B cell (primary cell): ENCODE measurements around the gene TMEM253. TPM values are rescaled to one million over a fixed set of nuclear protein-coding genes. Genes with fewer than 3 reads are reported as not detected.

Experiments
- ATAC-seq: fragments of 200-7000 bp; cut with Tn5 transposase; one replicate; pipeline ENCODE4 v1.10.0; 2021; ENCODE audit warnings: low read depth, mild to moderate bottlenecking, moderate number of reproducible peaks, moderate library complexity
- CTCF ChIA-PET: fragments of 350-600 bp; sonication (Branson Sonifier 250); formaldehyde crosslinking; loops from one replicate; lab custom pipeline; 2021; ENCODE audit warnings: antibody characterized with exemption, inconsistent platforms; lab: Charles Lee
- POLR2A ChIA-PET: fragments of 350-600 bp; sonication (Branson Sonifier 250); formaldehyde crosslinking; loops from one replicate; lab custom pipeline; 2021; ENCODE audit warnings: antibody characterized with exemption; lab: Charles Lee
- DNase-seq: peaks from one replicate; pipeline ENCODE4 v3.0.0; 2013
- H2AFZ ChIP-seq: 2 replicates; pipeline ENCODE4 v1.6.1; 2012; ENCODE audit warnings: mild to moderate bottlenecking, low read depth, low read length; ENCODE audit not compliant: insufficient read depth, poor library complexity, severe bottlenecking
- H3K27ac ChIP-seq, 2 donors: 1 replicate in 1 of 2; 2 replicates in 1 of 2; pipeline ENCODE4 v1.5.1; 2012 to 2013; ENCODE audit warnings: low read length in 2 of 2, mild to moderate bottlenecking in 2 of 2, moderate library complexity in 1 of 2
- H3K27me3 ChIP-seq, 4 experiments: fragments of 200-600 bp in 1 of 4; sonication (generic) in 1 of 4; replicated peaks in 1 of 4; 1 replicate in 2 of 4; 2 replicates in 2 of 4; pipeline versions ENCODE4 v1.6.1 to v1.7.0; 2013 to 2016; ENCODE audit warnings: low read length in 3 of 4, mild to moderate bottlenecking in 2 of 4, mixed read lengths in 1 of 4, moderate library complexity in 1 of 4; ENCODE audit not compliant: insufficient read depth in 4 of 4, control insufficient read depth in 3 of 4; ENCODE audit errors: control extremely low read depth in 1 of 4
- H3K36me3 ChIP-seq, 2 experiments: replicated peaks in 1 of 2; 1 replicate in 1 of 2; 2 replicates in 1 of 2; pipeline versions ENCODE4 v1.6.1 to v1.7.1; 2013; ENCODE audit warnings: low read length in 1 of 2; ENCODE audit not compliant: insufficient read depth in 2 of 2, control insufficient read depth in 1 of 2; ENCODE audit errors: control extremely low read depth in 1 of 2, extremely low read depth in 1 of 2
- H3K4me1 ChIP-seq, 2 donors: fragments of 200-600 bp in 1 of 2; sonication (generic) in 1 of 2; 1 replicate in 1 of 2; 2 replicates in 1 of 2; pipeline versions ENCODE4 v1.5.1 to v1.6.1; 2013 to 2017; ENCODE audit warnings: low read length in 2 of 2; ENCODE audit not compliant: control insufficient read depth in 2 of 2, insufficient read depth in 2 of 2
- H3K4me2 ChIP-seq: replicated peaks from 2 replicates; pipeline ENCODE3; 2012; ENCODE audit warnings: mild to moderate bottlenecking, low read depth, low read length; ENCODE audit not compliant: poor library complexity, severe bottlenecking
- H3K4me3 ChIP-seq, 5 experiments: fragments of 200-600 bp in 1 of 5; sonication (generic) in 1 of 5; 1 replicate in 3 of 5; 2 replicates in 2 of 5; pipeline versions ENCODE4 v1.5.1 to v1.7.0; 2011 to 2016; ENCODE audit warnings: low read length in 4 of 5, mild to moderate bottlenecking in 4 of 5, low read depth in 2 of 5, control low read depth in 1 of 5, moderate library complexity in 1 of 5; ENCODE audit not compliant: insufficient read depth in 1 of 5; ENCODE audit errors: control extremely low read depth in 1 of 5, extremely low read depth in 1 of 5
- H3K79me2 ChIP-seq: fragments of 200-600 bp; sonication (generic); one replicate; pipeline ENCODE4 v1.6.0; 2016; ENCODE audit warnings: low read length; ENCODE audit not compliant: control insufficient read depth, insufficient read depth
- H3K9ac ChIP-seq: fragments of 200-600 bp; sonication (generic); 2 replicates; pipeline ENCODE4 v1.6.1; 2017; ENCODE audit warnings: mild to moderate bottlenecking, low read length, moderate library complexity
- H3K9me3 ChIP-seq, 3 donors: one replicate each; pipeline versions ENCODE4 v1.6.1 to v1.7.1; 2013; ENCODE audit warnings: low read length in 2 of 3; ENCODE audit not compliant: control insufficient read depth in 2 of 3, insufficient read depth in 1 of 3; ENCODE audit errors: control extremely low read depth in 1 of 3
- H4K20me1 ChIP-seq: 2 replicates; pipeline ENCODE4 v1.6.0; 2012; ENCODE audit warnings: mild to moderate bottlenecking, low read length; ENCODE audit not compliant: insufficient read depth, control insufficient read depth, poor library complexity, severe bottlenecking
- H3K27ac Mint-ChIP-seq: one replicate; pipeline ENCODE4 v1.8.0; 2021; ENCODE audit warnings: mixed read lengths
- H3K27me3 Mint-ChIP-seq: one replicate; pipeline ENCODE4 v1.8.0; 2021; ENCODE audit warnings: mixed read lengths
- H3K4me1 Mint-ChIP-seq: one replicate; pipeline ENCODE4 v1.8.0; 2021; ENCODE audit warnings: mixed read lengths
- H3K4me3 Mint-ChIP-seq: one replicate; pipeline ENCODE4 v1.8.0; 2021; ENCODE audit warnings: mixed read lengths
- H3K9me3 Mint-ChIP-seq: one replicate; pipeline ENCODE4 v1.8.0; 2022; ENCODE audit warnings: mixed read lengths; ENCODE audit not compliant: insufficient read depth
- CTCF ChIP-seq: fragments of 200-600 bp; IDR thresholded peaks from one replicate; pipeline ENCODE4 v1.8.0; 2022; ENCODE audit warnings: antibody characterized with exemption, mild to moderate bottlenecking
- EZH2 ChIP-seq: IDR thresholded peaks from 2 replicates; pipeline ENCODE4 v1.6.1; 2012; ENCODE audit warnings: borderline replicate concordance, low read depth, mild to moderate bottlenecking, moderate library complexity, low read length; ENCODE audit not compliant: insufficient read depth, poor library complexity, severe bottlenecking
- WGBS: methylation state at CpG from one replicate; pipeline ENCODE4 v1.1.5; 2013; ENCODE audit warnings: missing lambda C conversion rate; ENCODE audit not compliant: insufficient coverage; 5-methylcytosine and 5-hydroxymethylcytosine counted together
- intact Hi-C: fragments of 100-400 bp; cut with micrococcal nuclease; formaldehyde crosslinking; loops from one replicate; pipeline ENCODE4 v1.10.0; 2022
- polyA plus RNA-seq: library from polyadenylated mRNA; depleted of rRNA; stranded (reverse); fragments of >200 nt; gene quantifications from 2 replicates; pipeline ENCODE4 v1.2.3, GENCODE V29; 2012
- total RNA-seq, 2 donors: library from RNA; stranded (reverse); fragments of 120-200 nt in 1 of 2; gene quantifications; 1 replicate in 1 of 2; 2 replicates in 1 of 2; pipeline versions ENCODE4 v1.2.3 to v1.2.4, GENCODE V29; 2013 to 2022

The TMEM253 gene
- total and polyA plus RNA-seq, 2 donors (not counting 1 experiment from before 2014, with no cell fraction given): not detected

- ATAC-seq (peak; percentile 62), DNase-seq (peak; percentile 42)
- H3K36me3 ChIP-seq: no peaks in the 10 kb centered on the region
- Mint-ChIP-seq H3K9me3 (no peaks in the 10 kb centered on the region), H3K4me3 (peak within 1 kb of the TSS; percentile 85), H3K27ac (peak within 1 kb of the TSS; percentile 59), H3K27me3 (peaks cover 26% of the 10 kb centered on the region), H3K4me1 (peaks cover 12% of the 10 kb centered on the region)
- no peak for TF ChIP-seq CTCF
- no peak for TF ChIP-seq EZH2
- no peaks in the 10 kb centered on the region for H4K20me1 ChIP-seq
- ChIA-PET CTCF (interaction anchor here (0.6 to 7.5 kb wide), 10 partner anchors 6 to 1227 kb away, joined by 3 to 171 read pairs (median 6); partner anchors contain the start of genes ARHGEF40 and TMEM253), POLR2A (interaction anchor here (0.6 to 1.8 kb wide), 3 partner anchors 11 to 109 kb away, joined by 3 to 10 read pairs (median 4); no protein-coding TSS in a partner anchor)
- no peaks in the 10 kb centered on the region for H3K79me2 ChIP-seq
- peaks cover 16 to 21% of the 10 kb centered on the region in 2 donors for H3K4me1 ChIP-seq
- H3K4me2 ChIP-seq: peak within 1 kb of the TSS; percentile 92
- peak within 1 kb of the TSS; percentile 62 for H3K9ac ChIP-seq
- H2AFZ ChIP-seq: peak within 1 kb of the TSS; percentile 70
- H3K27ac ChIP-seq: no peak within 1 kb of the TSS
- H3K4me3 ChIP-seq: peak within 1 kb of the TSS; percentile 44 to 61 (median 58)
- peaks cover 0 to 29% (median 17%) of the 10 kb centered on the region in 4 experiments for H3K27me3 ChIP-seq
- 0% methylated on average over 42 of the region's 90 CpGs for WGBS
- H3K9me3 ChIP-seq: no peaks in the 10 kb centered on the region
- intact Hi-C loops: no loop called here
Measured at GRCh38 chr14:21098076-21098891, 2.6 kb upstream of the TMEM253 start, which contains the start of gene ZNF219. Gene ZNF219, minus strand, starts transcription at chr14:21098655. Its CDS starts 5,064 bp downstream, at chr14:21093591.
